Caco-2 (cell line): ENCODE measurements around the gene HNRNPUL1. TPM values are rescaled to one million over a fixed set of nuclear protein-coding genes. Genes with fewer than 3 reads are reported as not detected.

Source experiments
- BruUV-seq: library from RNA; stranded (reverse); fragments of 400-500 nt; replicated peaks from 2 replicates; lab custom pipeline; 2021; lab: Mats Ljungman, UMichigan
- CTCF ChIA-PET: fragments of 300-600 bp; sonication (Branson Sonifier 250); formaldehyde crosslinking; loops from one replicate; lab custom pipeline; 2022; ENCODE audit warnings: antibody characterized with exemption; lab: Charles Lee
- POLR2A ChIA-PET: fragments of 300-600 bp; sonication (Branson Sonifier 250); formaldehyde crosslinking; loops from one replicate; lab custom pipeline; 2022; ENCODE audit warnings: antibody characterized with exemption; lab: Charles Lee
- DNase-seq, 2 experiments: peaks; one replicate each; pipeline versions ENCODE4 v3.0.0 to v3.0.0-alpha.2; 2020 to 2022
- H3K27me3 ChIP-seq: replicated peaks from 2 replicates; pipeline ENCODE4 v1.6.0; 2011; ENCODE audit warnings: low read length; ENCODE audit not compliant: control insufficient read depth, insufficient read depth
- H3K36me3 ChIP-seq: 2 replicates; pipeline ENCODE4 v1.5.1; 2011; ENCODE audit warnings: low read length; ENCODE audit not compliant: control insufficient read depth, insufficient read depth
- H3K4me1 ChIP-seq: fragments of 250-450 bp; sonication (Bioruptor Pico); 2 replicates; pipeline ENCODE4 v1.5.1; 2020; ENCODE audit warnings: mild to moderate bottlenecking
- H3K4me3 ChIP-seq: 2 replicates; pipeline ENCODE4 v1.5.1; 2011; ENCODE audit warnings: low read depth, mild to moderate bottlenecking, control low read depth, low read length
- H3K9me3 ChIP-seq: fragments of 250-450 bp; sonication (Bioruptor Pico); 2 replicates; pipeline ENCODE4 v1.5.1; 2020; ENCODE audit warnings: mild to moderate bottlenecking, moderate library complexity
- H3K27ac Mint-ChIP-seq: one replicate; pipeline ENCODE4 v1.8.0; 2022; ENCODE audit warnings: mixed read lengths; ENCODE audit not compliant: unreplicated experiment
- H3K27me3 Mint-ChIP-seq: one replicate; pipeline ENCODE4 v1.8.0; 2022; ENCODE audit warnings: mixed read lengths; ENCODE audit not compliant: insufficient read depth, unreplicated experiment
- H3K36me3 Mint-ChIP-seq: one replicate; pipeline ENCODE4 v1.8.0; 2022; ENCODE audit warnings: mild to moderate bottlenecking, mixed read lengths; ENCODE audit not compliant: insufficient read depth, unreplicated experiment
- H3K4me1 Mint-ChIP-seq: one replicate; pipeline ENCODE4 v1.8.0; 2022; ENCODE audit warnings: low read depth, mixed read lengths; ENCODE audit not compliant: unreplicated experiment
- H3K4me3 Mint-ChIP-seq: one replicate; pipeline ENCODE4 v1.8.0; 2022; ENCODE audit warnings: mild to moderate bottlenecking, moderate library complexity, mixed read lengths; ENCODE audit not compliant: unreplicated experiment
- H3K9me3 Mint-ChIP-seq: one replicate; pipeline ENCODE4 v1.8.0; 2022; ENCODE audit warnings: mixed read lengths; ENCODE audit not compliant: unreplicated experiment
- CTCF ChIP-seq, 2 experiments: fragments of 200-600 bp in 1 of 2; IDR thresholded peaks; 1 replicate in 1 of 2; 2 replicates in 1 of 2; pipeline versions ENCODE4 v1.5.1 to v1.8.0; 2011 to 2022; ENCODE audit warnings: antibody characterized with exemption in 1 of 2, control low read depth in 1 of 2, inconsistent platforms in 1 of 2, low read depth in 1 of 2, low read length in 1 of 2, mild to moderate bottlenecking in 1 of 2, moderate library complexity in 1 of 2; ENCODE audit not compliant: insufficient read depth in 1 of 2, severe bottlenecking in 1 of 2, unreplicated experiment in 1 of 2
- intact Hi-C: fragments of 100-400 bp; cut with micrococcal nuclease; formaldehyde crosslinking; loops from one replicate; pipeline ENCODE4 v1.10.0; 2022; ENCODE audit not compliant: unreplicated experiment
- total RNA-seq: library from RNA; stranded (reverse); gene quantifications from 2 replicates; pipeline ENCODE4 v1.2.3, GENCODE V29; 2022

Gene HNRNPUL1
- total RNA-seq, 1 experiment from 2014 or later, result 322 TPM

- Histone ChIP-seq H3K4me3 (peak overlapping the region; percentile 73), H3K36me3 (no peaks in the 10 kb centered on the region), H3K9me3 (no peaks in the 10 kb centered on the region), H3K4me1 (peaks cover 4% of the 10 kb centered on the region; the same call in 1 of the 2 replicates), H3K27me3 (no peaks in the 10 kb centered on the region; the same call in 1 of the 2 replicates)
- peak overlapping the region; percentile 83 for H3K4me3 Mint-ChIP-seq
- POLR2A ChIA-PET, result interaction anchor here (1.1 kb wide), 1 partner anchor 13 kb away, joined by 5 read pairs; the partner anchor contains the start of gene B9D2
- H3K27me3 Mint-ChIP-seq, result peaks cover 11% of the 10 kb centered on the region
- BruUV-seq, result no TSS peak
- peaks cover 16% of the 10 kb centered on the region for H3K36me3 Mint-ChIP-seq
- no peak for TF ChIP-seq CTCF (IDR thresholded peaks at IDR 0.05; ENCODE audit: insufficient read depth in 1 of 2, low read depth in 1 of 2, low read length in 1 of 2, severe bottlenecking in 1 of 2, unreplicated experiment in 1 of 2)
- no peak for DNase-seq
- H3K9me3 Mint-ChIP-seq, result no peaks in the 10 kb centered on the region
- H3K27ac Mint-ChIP-seq, result peak overlapping the region; percentile 4
- peaks cover 24% of the 10 kb centered on the region for H3K4me1 Mint-ChIP-seq
- CTCF ChIA-PET, result interaction anchor here (0.6 kb wide), 1 partner anchor 734 kb away, joined by 4 read pairs; no protein-coding TSS in a partner anchor
- intact Hi-C loops, result no loop called here
Observed at GRCh38 chr19:41350735-41351338, 86.7 kb downstream of the HNRNPUL1 start.

- TF ChIP-seq CTCF (IDR thresholded peaks at IDR 0.05; ENCODE audit: insufficient read depth in 1 of 2, low read depth in 1 of 2, low read length in 1 of 2, severe bottlenecking in 1 of 2, unreplicated experiment in 1 of 2), result no peak
- no peaks in the 10 kb centered on the region; the same call in 1 of the 2 replicates for H3K27me3 ChIP-seq
- Mint-ChIP-seq H3K27me3 (peaks cover 11% of the 10 kb centered on the region), H3K4me1 (peaks cover 24% of the 10 kb centered on the region), H3K9me3 (no peaks in the 10 kb centered on the region), H3K4me3 (peak overlapping the region; percentile 83), H3K27ac (peak overlapping the region; percentile 21), H3K36me3 (peaks cover 16% of the 10 kb centered on the region)
- peak overlapping the region; percentile 73 for H3K4me3 ChIP-seq
- BruUV-seq, result no TSS peak
- peak in 1 of 2 experiments; percentile 66 for DNase-seq
- intact Hi-C loops, result loop anchor here (1.0 kb wide), 1 partner anchor 10 kb away; no protein-coding TSS in a partner anchor
- ChIA-PET CTCF (interaction anchor here (0.6 to 2.2 kb wide), 14 partner anchors 10 to 1108 kb away, joined by 3 to 31 read pairs (median 4); partner anchors contain the start of genes B9D2 and HNRNPUL1), POLR2A (interaction anchor here (0.6 to 2.0 kb wide), 4 partner anchors 12 to 125 kb away, joined by 3 to 8 read pairs (median 4); partner anchors contain the start of gene B9D2)
- peaks cover 4% of the 10 kb centered on the region; the same call in 1 of the 2 replicates for H3K4me1 ChIP-seq
- no peaks in the 10 kb centered on the region for H3K9me3 ChIP-seq
- H3K36me3 ChIP-seq, result no peaks in the 10 kb centered on the region
Observed at GRCh38 chr19:41351339-41352245, 87.4 kb downstream of the HNRNPUL1 start.

- H3K9me3 Mint-ChIP-seq, result no peaks in the 10 kb centered on the region
- peaks cover 4% of the 10 kb centered on the region; the same call in 1 of the 2 replicates for H3K4me1 ChIP-seq
- BruUV-seq, result no TSS peak
- H3K9me3 ChIP-seq, result no peaks in the 10 kb centered on the region
- peaks cover 24% of the 10 kb centered on the region for H3K4me1 Mint-ChIP-seq
- no peaks in the 10 kb centered on the region for H3K36me3 ChIP-seq
- H3K36me3 Mint-ChIP-seq, result peaks cover 16% of the 10 kb centered on the region
- H3K4me3 Mint-ChIP-seq, result peak overlapping the region; percentile 83
- H3K4me3 ChIP-seq, result peak overlapping the region; percentile 73
- no peaks in the 10 kb centered on the region; the same call in 1 of the 2 replicates for H3K27me3 ChIP-seq
- DNase-seq, result no peak
- peak overlapping the region; percentile 21 for H3K27ac Mint-ChIP-seq
- intact Hi-C loops, result loop anchor here (1.0 kb wide), 1 partner anchor 11 kb away; no protein-coding TSS in a partner anchor
- CTCF ChIA-PET, result interaction anchor here (0.6 to 2.2 kb wide), 19 partner anchors 11 to 1108 kb away, joined by 3 to 31 read pairs (median 4); partner anchors contain the start of genes B9D2 and HNRNPUL1
- peaks cover 11% of the 10 kb centered on the region for H3K27me3 Mint-ChIP-seq
- TF ChIP-seq CTCF (IDR thresholded peaks at IDR 0.05; ENCODE audit: insufficient read depth in 1 of 2, low read depth in 1 of 2, low read length in 1 of 2, severe bottlenecking in 1 of 2, unreplicated experiment in 1 of 2), result no peak
- POLR2A ChIA-PET, result interaction anchor here (0.6 to 2.0 kb wide), 3 partner anchors 12 to 126 kb away, joined by 3 to 8 read pairs (median 3); partner anchors contain the start of gene B9D2
Observed at GRCh38 chr19:41352279-41352608, 88.1 kb downstream of the HNRNPUL1 start.
